HG02870 (cell line): ENCODE results near the gene ZNF548.
"Not testable (repeated sequence)": the region's sequence is repeated elsewhere in the genome, so short reads cannot be mapped to it uniquely, and the experiment has no call there.

Experiments
- ATAC-seq: cut with Tn5 transposase; IDR thresholded peaks from one replicate; pipeline ENCODE4 v1.9.1; 2021; ENCODE audit warnings: mild to moderate bottlenecking, moderate library complexity; ENCODE audit not compliant: unreplicated experiment

Gene ZNF548

DNA sequence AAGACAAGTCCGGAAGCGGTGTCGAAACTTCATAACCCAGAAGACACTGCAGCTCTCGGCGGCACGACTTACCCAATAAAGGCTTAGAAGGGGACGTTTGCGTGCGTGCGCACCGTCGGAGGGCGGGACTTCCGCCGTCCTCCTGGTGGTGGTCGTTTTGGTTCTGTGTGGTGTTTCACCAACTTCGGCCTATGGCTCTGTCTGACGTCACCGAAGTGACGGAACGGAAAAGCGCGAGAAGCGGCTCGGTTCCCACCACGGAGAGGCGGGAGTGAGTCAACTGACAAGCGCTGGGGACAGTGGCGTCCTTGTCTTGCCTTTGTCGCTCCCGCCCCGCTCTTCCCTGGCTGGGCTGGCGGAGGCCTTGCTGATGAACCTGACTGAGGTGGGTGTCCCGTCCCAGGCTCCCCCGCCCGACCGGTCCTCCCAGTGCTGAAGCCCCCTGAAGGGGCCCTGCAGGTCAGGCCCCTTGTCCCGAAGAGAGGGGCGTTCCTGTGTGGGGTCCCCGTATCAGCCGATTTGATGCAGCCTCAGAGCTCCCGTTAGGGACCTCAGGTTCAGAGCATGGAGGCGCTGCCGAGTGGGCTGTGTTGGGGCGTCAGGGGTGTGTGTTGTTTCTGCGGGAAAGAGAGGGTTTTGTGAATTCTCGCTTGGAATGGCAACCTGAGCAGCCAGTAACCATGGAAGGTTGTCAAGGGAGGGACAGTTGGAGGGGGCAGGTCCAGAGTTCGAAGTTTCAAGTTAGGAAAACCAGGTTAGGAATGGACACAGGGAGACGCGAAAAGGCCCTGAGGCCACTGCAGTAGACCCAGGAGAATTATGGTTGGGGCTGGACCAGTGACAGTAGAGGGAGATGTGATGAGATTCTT lies at the start of gene ZNF548:
Gene ZNF548, plus strand, starts transcription at position 125 of the 869 bp plus-strand sequence. Its CDS starts 246 bp downstream, at position 371.
- peak; percentile 99 for ATAC-seq

DNA sequence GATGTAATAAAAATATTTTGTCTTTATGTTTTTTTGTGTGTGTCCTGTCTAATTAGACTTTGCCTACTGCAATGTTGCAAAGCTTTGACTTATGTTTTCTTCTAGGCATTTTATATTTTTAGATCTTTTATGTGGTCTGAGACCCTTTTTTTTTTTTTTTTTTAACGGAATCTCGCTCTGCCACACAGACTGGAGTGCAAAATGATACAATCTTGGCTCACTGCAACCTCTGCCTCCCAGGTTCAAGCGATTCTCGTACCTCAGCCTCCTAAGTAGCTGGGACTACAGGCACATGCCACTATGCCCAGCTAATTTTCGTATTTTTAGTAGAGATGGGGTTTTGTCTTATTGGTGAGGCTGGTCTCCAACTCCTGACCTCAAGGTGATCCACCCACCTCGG lies 47.1 kb upstream of the ZNF548 start:
- no peak for ATAC-seq

DNA sequence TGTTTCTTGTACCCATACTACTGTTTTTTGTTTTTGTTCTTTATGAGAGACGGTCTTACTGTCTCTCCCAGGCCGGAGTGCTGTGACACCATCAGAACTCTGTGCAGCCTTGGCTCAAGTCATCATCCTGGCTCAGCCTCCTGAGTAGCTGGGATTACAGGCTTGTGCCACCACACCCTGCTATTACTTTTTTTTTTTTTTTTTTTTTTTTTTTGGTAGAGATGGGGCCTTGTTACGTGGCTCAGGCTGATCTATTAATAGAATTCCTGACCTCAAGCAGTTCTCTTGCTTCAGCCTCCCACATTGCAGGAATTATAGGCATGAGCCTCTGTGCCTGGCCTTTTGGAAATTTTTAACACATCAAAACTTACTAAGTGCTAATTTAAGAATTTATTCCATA lies 41.5 kb upstream of the ZNF548 start:
- ATAC-seq: no peak

DNA sequence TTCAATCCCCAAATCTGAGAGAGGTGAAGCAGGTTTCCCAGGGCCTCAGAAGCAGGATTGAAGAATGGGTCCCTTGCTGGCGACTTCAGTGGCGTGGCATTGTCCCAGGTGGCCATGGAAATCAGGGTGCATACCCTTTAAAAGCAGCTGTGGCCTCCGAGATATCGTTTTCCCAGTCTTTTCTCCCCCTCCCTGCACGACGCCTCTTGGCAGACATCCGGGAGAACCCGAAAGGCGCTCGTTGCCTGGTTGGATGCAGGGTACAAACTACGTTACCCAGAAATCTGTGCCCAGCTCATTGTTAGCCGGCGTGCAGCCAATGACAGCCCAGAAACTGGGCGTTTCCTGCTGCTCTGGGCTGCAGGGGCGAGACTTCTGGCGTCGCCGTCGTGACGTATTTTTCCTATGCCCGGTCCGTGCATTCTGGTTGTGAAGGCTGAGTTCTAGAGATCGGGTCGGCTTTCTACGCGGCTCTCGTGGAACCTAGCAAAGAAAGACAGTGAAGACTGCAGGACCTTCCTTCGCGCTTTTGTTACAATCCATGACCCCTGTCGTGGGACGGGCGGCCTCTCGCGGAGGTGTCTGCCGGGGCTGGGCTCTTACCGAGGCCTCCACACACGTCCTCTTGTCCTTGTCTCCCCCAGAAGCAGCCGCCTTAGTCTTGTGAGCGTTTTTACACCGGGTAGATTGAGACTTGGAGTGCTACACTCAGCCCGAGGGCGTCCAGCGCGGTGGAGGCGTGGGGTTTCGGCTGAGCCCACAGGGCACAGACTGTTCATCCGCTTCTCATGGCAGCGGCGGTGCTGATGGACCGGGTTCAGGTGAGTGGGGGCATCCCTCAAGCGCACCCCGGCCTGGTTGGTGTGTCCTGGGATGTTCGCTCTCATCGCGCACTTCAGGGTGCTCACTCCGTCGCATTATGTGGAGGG lies 38.5 kb upstream of the ZNF548 start, which contains the start of gene ZNF304:
Gene ZNF304, plus strand, starts transcription at position 395 of the 929 bp plus-strand sequence. Its CDS starts 394 bp downstream, at position 789.
- ATAC-seq: peak; percentile 97

DNA sequence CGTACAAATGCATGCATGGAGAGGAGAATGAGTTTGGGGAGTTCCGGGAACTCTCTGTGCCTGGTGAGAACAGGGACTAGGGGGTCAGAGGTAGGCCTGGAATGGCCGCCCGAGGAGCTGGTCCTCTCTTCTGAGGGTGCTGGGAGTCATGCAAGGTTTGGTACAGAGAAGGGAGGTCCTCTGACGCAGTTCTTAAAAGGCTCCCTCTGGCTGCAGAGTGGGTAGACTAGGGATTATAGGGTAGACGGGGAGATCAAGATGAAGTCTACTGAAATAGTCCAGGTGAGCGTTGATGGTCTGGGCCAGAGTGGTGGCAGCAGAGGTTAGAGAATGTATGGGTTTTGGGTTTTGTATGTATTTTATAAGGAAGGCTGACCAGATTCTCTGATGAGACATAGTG lies 37.8 kb upstream of the ZNF548 start:
- ATAC-seq: no peak

DNA sequence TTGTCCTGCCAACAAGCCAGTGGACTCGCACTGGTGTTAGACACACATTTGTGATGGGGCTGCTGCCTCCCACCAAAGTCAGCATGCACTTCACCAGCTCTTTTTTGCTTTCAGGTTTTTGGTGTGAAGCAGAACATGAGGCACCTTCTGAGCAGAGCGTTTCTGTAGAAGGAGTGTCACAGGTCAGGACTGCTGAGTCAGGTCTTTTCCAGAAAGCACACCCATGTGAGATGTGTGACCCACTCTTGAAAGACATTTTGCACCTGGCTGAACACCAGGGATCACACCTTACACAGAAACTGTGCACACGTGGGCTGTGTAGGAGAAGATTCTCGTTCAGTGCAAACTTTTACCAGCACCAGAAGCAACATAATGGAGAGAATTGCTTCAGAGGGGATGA lies 33.7 kb upstream of the ZNF548 start:
- no peak for ATAC-seq

DNA sequence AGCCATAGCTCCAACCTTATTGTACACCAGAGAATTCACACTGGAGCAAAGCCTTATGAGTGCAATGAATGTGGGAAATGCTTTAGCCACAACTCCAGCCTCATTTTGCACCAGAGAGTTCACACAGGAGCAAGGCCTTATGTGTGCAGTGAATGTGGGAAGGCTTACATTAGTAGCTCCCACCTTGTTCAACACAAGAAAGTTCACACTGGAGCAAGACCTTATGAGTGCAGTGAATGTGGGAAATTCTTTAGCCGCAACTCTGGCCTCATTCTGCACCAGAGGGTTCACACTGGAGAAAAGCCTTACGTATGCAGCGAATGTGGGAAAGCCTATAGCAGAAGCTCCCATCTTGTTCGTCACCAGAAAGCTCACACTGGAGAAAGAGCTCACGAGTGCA lies 32.2 kb upstream of the ZNF548 start:
- no peak for ATAC-seq

DNA sequence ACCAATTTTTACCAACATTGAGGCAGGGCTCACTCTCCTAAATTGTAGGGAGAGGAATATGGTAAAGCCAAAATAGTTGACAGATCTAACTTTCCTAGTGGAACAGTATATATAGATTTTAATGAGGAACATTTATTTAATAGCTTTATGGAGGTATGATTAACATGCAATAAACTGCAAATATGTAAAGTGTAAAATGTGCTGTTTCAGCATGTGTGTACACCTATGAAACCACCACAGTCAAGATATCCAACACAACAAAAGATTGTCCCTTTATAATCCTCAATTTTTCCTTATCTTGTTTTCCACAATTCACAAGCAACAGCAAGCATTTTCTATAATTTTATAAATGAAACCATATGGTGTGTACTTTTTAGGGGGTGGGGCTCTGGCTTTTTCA lies 30.4 kb upstream of the ZNF548 start:
- no peak for ATAC-seq

DNA sequence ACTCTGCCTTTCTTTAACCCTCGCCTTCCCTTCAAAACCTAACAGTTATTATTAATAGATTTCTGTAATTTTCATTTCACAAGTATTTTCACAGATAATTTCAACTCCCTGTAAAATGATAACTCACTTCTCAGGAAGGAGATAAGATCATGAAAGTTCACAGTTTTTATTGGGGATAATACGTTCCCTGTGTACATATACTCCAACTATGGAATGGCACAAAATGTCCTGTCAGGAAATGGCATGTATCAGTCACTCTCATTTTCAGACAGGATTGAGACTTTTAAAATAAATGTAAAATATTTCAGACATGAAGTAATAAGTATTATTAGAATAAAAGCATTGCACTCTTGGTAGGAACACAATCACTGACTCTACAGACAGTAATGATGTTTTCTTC lies 27.2 kb upstream of the ZNF548 start:
- no peak for ATAC-seq

DNA sequence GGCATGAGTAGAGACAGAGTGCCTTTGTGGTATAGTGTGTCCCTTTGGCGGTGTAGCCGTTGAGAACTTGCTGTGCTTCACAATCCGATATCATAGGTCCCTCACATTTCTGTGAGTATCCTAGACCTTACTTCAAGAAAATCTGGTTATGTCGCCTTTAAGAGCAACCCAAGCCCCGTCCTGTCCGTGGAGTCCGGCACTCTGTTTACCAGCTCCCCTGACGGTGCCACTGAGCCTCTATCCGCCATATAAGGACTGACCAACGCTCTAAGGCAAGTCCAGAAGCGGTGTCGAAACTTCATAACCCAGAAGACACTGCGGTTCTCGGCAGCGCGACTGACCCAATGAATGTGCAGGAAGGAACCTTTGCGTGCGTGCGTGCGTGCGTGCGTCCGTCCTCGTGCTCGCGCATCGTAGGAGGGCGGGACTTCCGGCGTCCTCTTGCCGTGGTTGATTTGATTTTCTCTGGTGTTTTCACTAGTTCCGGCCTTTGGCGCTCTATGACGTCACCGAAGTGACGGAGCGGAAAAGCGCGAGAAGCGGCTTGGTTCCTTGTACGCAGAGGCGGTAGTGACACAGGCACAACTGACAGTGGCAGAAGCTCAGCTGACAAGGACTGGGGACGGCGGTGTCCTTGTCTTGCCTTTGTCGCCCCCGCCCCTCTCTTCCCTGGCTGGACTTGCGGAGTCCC lies 26.5 kb upstream of the ZNF548 start, which contains the start of the genes TRAPPC2B and ZNF547:
Gene TRAPPC2B, plus strand, starts transcription at position 555 of the 691 bp plus-strand sequence. CDS start 1,283 bp downstream, outside the sequence.
Gene ZNF547, plus strand, starts transcription at position 555 of the 691 bp plus-strand sequence. CDS start 5,005 bp downstream, outside the sequence.
- ATAC-seq: peak; percentile 90

DNA sequence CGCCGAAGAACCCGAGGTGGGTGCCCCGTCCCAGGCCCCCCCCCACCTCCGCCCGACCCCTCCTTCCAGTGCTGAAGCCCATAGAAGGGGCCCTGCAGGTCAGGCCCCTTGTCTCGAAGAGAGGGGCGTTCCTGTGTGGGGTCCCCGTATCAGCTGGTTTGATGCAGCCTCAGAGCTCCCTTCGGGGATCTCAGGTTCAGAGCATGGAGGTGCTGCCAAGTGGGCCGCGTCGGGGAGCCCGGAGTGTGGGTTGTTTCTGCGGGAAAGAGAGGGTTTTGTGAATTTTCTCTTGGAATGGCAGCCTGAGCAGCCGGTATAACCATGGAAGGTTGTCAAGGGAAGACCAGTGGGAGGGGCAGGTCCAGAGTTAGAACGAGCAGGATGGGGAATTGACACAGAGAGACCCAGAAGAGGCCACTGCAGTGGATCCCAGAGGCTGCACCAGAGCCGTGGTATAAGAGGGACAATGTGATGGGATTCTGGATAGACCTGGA lies 25.9 kb upstream of the ZNF548 start:
- no peak for ATAC-seq

DNA sequence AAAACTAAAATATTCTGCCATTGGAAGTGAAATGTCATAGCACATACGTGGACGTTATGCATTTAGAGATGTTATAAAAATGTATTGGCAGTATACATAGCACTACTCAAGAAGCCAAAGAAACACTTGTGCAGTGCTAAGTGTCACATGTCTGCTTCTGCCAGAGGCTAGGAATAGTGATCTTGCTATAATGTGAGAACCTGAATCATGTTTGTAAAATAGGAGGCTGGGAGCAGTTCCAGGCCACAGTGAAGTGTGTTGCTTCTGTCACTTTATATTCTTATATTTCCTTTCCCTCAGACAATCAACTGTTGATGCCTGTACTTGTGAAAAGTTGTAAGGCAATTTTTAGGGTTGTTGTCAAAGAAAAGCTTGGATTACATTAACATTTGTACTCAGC lies 22.9 kb upstream of the ZNF548 start:
- ATAC-seq: no peak

DNA sequence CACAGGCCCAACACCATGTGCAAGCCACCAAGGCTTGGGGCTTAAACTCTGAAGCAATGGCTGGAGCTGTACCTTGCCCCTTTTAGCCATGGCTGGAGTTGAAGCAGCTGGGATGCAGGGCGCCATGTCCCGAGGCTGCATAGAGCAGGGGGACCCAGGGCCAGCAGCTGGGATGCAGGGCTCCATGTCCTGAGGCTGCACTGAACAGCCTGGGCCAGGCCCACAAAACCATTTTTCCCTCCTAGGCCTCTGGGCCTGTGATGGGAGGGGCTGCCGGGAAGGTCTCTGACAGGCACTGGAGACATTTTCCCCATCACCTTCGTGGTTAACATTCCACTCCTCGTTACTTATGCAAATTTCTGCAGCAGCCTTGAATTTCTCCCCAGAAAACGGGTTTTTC lies 15.5 kb upstream of the ZNF548 start:
- no peak for ATAC-seq

DNA sequence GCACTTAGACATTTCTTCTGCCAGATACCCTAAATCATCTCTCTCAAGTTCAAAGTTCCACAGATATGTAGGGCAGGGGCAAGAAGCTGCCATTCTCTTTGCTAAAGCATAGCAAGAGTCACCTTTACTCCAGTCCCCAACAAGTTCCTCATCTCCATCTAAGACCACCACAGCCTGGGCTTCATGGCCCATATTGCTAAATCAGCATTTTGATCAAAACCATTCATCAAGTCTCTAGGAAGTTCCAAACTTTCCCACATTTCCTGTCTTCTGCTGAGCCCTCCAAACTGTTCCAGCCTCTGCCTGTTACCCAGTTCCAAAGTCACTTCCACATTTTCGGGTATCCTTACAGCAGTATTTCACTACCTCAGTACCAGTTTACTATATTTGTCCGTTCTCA lies 15.0 kb upstream of the ZNF548 start:
- not testable (repeated sequence) for ATAC-seq

DNA sequence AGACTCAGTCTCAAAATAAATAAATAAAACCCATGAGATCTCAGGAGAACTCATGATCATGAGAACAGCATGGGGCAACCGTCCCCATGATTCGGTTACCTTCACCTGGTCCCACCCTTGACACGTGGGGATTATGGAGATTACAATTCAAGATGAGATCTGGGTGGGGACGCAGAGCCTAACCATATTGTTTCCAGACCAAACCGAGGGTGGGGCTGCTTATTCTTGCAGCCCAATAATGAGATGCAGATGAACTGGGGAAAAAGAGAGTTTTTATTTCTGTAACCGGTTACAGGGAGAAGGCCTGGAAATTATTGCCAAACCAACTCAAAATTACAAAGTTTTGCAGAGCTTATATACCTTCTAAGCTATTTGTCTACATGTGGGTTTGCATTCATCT lies 13.5 kb upstream of the ZNF548 start:
- no peak for ATAC-seq

DNA sequence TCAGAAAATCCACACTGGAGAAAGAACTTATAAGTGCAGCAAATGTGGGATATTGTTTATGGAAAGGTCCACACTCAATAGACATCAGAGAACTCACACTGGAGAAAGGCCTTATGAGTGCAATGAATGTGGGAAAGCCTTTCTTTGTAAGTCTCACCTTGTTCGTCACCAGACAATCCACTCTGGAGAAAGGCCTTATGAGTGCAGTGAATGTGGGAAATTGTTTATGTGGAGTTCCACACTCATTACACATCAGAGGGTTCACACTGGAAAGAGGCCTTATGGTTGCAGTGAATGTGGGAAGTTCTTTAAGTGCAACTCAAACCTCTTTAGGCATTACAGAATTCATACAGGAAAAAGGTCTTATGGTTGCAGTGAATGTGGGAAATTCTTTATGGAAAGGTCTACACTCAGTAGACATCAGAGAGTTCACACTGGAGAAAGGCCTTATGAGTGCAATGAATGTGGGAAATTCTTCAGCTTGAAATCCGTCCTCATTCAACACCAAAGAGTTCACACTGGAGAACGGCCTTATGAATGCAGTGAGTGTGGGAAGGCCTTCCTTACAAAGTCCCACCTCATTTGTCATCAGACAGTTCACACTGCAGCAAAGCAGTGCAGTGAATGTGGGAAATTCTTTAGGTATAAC lies 12.0 kb upstream of the ZNF548 start:
- no peak for ATAC-seq

DNA sequence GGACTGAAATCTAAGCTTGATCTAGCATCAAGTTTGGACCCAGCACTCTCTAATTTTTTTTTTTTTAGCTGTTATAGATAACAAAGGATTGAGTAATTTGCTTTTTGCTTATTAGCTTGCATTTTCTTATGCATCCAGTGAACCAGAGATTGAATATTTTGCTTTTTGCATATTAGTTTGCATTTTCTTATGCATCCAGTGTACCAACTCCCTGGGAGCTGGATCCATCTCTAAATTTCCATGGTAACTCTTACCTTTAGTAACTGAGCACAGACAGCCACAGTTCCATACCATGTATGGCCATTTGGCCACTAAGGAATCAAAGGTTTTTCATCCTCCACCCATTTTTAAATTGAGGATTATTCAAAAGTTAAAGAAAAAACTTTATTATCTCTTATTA lies 8.7 kb upstream of the ZNF548 start:
- ATAC-seq: no peak

DNA sequence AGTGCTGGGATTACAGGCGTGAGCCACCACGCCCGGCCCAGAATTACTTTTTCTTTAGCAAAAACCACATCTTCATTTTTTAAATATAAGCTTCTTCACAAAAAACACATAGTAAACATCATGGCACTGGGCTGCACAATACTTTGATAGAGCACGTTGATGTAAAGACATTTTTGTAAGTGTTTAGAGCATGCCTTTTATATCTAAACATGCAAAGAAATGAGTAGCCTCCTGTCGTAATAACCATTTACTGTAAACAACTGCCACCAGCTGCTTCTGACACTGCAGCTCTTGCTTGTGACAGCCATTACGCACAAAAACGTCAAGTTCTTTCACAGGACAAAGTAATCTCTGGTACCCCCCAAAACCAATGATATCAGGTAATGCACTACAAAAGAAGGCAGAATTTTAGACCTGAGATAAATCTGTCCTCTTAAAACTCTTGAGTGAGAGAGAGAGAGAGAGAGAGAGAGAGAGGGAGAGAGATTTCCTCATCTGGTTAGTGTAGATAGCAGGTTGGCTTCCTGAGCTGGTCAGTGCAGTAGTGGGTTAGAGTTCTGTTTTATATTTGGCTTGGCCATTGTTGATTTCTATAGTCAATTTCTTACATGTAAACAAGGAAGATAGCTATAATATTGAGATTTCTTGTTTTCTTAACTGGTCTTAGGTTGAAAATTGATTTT lies 6.7 kb upstream of the ZNF548 start:
- no peak for ATAC-seq

DNA sequence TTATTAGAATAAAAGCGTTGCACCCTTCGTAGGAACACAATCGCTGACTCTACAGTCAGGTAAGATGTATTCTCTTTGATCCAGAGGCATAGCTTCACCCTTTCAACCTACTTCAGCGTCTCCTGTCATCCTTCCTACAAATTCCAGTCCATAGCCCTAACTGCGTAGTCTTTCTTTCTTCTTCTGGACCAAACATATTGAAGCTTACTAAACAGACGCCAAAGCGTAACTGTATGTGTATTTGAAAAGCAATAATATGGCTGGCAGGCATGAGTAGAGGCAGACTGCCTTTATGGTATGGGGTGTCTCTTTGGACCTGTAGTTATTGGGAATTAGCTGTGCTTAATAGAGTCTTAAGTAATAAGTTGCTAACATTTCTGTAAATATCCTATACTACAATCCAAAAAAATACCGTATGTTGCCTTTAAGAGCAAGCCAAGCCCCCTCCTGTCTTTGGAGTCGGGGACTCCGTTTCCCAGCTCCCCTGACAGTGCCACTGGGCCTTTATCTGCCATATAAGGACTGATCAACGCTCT lies 392 bp upstream of the ZNF548 start:
- ATAC-seq: no peak
